ENCODE measurements around the gene BOD1L1.

DNA sequence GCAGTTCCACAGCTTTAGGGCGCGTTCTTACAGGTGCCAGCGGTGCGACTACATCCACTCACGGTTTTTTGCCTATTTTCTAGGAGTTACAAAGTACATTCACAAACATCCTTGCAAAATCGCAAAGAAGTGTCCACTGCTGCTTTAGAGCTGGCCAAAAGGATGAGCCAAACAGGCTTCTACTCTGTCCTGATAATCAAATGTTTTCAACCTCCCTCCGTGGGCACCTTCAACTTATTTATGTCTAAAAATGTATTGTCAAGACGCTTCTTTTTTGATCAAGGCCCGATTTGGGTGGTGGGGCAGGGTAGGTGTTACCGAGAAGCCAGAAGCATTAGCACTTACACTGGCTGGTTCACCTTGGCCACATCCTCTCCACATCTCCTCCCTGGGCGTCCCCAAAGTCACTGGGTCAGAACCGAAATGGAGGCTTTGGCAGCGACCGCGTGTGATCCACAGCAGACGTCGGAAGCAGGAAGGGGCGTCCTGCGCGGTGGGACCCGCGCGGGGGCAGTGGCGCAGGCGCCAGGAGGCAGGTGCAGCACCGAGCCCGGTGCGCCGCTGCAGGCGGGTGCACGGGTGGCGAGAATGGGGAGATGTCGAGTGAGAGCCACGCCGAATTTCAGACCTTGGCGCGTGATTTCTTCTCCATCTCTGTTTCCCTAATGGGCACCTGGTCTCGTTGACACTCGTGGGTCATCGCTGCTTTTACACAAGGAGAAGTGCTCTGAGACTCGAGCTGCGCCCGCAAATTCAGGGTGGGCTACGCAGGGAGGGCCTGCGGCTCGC, 100.1 kb downstream of the BOD1L1 start:
- TF ChIP-seq POLR2AphosphoS5 (IDR thresholded peaks at IDR 0.05; ENCODE audit: low read depth, low read length) (no peak), POLR2A (IDR thresholded peaks at IDR 0.05; ENCODE audit: low read depth, low read length) (no peak), TAF1 (IDR thresholded peaks at IDR 0.05; ENCODE audit: borderline replicate concordance, low read depth, low read length) (no peak)

Data from GM12892 (cell line).